GM19328 (cell line): ENCODE measurements around the gene MYO3B.
"Not testable (repeated sequence)": the region's sequence is repeated elsewhere in the genome, so short reads cannot be mapped to it uniquely, and the experiment has no call there.

ENCODE experiments used
- ATAC-seq: cut with Tn5 transposase; IDR thresholded peaks from one replicate; pipeline ENCODE4 v1.9.1; 2021; ENCODE audit warnings: mild to moderate bottlenecking, moderate library complexity; ENCODE audit not compliant: unreplicated experiment

MYO3B gene

GRCh38 chr2:170408461-170409163, 230.7 kb downstream of the MYO3B start:
- no peak for ATAC-seq

DNA sequence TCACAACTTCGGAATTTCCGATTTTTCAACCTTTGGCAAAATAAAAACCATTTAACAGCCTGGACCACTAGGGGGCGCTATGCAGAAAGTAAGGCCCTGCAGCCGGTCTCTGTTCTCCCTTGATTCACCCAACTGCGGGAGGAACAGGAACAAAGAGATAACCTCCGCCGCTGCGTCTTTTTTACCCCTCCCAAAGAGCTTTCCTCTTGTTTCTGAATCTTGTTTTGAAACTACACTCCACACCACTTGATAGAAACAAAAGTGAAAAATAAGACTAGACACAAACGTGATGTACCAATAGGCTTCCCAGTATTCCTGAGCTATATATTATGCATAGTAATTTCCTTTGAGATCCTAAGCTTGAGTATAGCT, 231.2 kb downstream of the MYO3B start:
- no peak for ATAC-seq

GRCh38 chr2:170411660-170412059, 233.7 kb downstream of the MYO3B start:
- ATAC-seq: no peak

- no peak for ATAC-seq
Observed at GRCh38 chr2:170420961-170421687, 243.2 kb downstream of the MYO3B start.

DNA sequence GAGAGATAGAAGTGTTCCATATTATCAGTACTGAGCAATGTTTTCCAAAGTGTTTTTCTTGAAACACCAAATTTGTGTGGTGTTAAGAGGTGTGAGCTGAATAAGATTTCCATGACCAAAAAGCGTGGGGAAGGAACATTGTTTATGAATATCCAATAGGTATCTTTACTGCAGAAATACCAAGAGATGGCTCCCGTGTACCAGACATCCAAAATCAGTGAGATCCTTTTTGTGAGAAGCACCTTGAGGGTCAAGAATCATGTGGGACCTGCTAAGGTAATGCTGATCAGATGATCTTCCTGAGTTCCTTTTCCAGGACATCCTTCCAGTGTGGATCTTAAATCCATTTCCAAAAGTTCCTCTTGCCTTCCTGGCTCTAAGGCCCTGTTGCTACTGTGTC, 246.0 kb downstream of the MYO3B start:
- ATAC-seq: no peak

- no peak for ATAC-seq
Observed at GRCh38 chr2:170425281-170425751, 247.4 kb downstream of the MYO3B start.

DNA sequence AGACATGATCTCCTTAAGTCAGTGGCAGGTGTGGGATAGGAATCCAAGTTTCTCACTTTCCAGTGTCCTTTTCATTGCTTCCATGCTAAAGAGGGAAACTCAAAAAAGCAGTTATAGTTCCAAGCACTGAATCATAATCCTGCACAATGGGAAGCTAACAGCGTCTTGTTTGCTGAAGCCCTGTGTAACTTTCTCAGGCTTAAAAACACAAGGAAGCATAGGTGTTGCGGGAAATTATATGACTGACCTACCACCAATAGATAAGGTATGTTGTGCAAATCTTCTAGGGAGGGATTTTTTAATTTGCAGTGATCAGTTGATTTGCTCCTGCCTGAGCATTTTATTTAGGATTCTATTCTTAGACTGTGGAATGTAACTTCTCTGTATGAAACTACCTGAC, 250.9 kb downstream of the MYO3B start:
- no peak for ATAC-seq

DNA sequence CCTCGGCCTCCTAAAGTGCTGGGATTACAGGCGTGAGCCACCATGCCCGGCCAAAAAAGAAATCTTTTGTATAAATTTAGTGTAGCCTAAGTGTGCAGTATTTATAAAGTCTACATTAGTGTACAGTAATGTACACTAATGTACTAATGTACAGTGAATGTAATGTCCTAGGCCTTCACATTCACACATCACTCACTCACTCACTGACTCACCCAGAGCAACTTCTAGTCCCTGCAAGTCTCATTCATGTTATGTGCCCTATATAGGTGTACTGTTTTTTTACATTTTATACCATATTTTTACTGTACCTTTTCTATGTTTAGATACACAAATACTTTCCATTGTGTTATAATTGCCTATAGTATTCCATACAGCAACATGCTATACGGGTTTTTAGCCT, 254.9 kb downstream of the MYO3B start:
- no peak for ATAC-seq

DNA sequence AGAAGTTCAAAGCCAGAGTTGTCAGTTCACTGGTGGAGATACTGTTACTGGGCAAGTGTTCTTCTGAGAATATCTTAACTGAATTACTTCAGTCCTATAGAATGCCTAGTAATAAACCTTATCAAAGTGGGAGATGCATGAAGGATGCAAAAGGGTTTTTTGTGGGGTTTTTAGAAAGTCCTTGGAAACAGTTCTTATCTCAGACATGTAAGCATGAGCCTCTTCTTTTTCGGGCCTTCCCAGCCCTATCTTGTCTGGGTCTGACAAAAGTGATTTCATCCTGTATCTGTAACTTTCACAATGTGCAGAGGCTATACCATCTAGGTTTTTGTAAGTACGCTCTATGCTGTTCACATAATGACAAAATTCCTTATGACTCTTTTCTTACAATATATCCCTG, 255.5 kb downstream of the MYO3B start:
- ATAC-seq: no peak

DNA sequence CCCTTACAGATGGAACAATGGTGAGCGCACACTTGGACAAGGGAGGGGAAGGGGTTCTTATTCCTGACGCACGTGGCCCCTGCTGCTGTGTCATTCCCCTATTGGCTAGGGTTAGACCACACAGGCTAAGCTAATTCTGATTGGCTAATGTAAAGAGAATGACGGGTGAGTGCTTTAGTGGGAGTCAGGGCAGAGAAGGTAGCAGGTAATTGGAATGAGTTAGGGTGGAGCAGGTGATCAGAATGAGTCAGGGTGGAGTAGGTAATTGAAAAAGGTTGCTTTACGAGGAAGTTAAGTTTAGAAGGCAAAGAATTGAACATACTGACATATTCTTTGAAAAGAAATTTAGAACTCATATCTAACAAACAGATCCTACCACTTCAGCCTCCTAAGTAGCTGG, 256.4 kb downstream of the MYO3B start:
- ATAC-seq: not testable (repeated sequence)

DNA sequence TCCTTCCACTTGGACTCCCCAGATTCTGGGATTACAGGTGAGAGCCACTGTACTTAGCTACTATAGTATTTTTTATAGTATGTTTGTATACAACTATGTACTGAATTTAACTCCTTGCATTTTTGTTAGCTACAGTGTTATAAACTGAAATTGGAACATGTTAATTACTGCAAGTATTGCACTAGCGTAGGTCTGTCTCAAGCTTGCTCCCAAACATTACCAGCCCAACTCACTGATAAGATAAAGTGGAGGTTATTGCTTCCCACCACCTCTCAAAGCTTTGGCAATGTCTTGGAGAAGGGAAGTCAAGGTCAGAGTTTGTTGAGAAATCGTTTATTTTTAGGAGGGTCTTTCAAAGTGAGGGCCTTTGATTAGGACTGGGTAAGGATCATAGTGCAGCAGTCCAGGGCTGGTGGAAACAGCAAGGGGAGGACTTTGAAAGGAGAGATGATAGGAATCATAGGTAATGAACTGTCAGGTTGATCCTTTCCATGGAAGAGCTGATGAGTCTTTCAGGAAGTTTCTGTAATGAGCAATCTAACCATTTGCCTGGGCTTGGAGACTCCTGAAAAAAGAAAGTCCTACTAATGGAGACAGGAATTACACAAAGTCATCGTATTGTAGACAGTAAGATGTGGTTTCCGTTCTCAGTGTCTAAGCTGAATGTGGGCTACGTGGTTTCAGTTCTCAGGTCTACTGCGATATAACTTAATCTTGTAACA, 257.1 kb downstream of the MYO3B start:
- no peak for ATAC-seq

DNA sequence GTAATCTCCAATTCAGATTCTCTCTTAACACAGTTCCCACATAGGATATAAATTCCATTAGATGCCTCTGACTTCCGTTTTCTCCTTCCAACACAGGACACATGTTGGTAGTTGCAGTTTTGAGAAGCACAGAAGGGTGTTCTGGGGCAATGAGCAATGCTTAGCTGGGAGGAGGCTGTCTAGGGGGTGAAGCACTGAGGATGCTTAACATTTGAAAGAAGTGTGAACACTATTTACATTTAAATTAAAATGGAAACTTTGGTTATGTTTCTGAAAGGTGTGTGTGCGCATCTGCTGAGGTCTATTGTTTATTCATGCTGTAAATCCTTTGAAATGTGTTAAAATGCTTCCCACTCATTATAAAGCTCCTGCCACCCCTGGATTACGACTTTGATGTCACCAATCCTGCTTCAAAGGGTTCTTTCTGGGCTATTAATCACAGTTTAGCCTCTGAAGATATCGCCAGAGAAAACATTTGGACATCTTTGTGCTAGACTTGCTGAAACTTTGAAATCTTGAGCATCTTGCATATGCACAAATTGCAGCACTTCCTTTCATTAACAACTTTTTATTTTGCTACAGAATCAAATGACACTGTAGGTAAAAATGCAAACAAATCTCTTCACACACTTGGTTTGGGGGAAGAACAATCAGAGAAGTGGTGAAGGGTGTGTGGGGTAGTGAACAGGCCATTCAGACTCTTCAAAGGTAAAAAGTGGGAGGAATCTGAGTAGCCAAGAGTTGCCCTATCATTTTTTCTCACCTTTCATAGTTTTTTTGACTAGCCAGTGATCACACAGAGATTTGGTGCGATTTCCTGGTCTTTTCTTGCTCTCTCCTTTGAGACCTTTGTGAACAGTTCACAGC, 258.4 kb downstream of the MYO3B start:
- no peak for ATAC-seq

- no peak for ATAC-seq
Observed at GRCh38 chr2:170446078-170446477, 268.1 kb downstream of the MYO3B start.

DNA sequence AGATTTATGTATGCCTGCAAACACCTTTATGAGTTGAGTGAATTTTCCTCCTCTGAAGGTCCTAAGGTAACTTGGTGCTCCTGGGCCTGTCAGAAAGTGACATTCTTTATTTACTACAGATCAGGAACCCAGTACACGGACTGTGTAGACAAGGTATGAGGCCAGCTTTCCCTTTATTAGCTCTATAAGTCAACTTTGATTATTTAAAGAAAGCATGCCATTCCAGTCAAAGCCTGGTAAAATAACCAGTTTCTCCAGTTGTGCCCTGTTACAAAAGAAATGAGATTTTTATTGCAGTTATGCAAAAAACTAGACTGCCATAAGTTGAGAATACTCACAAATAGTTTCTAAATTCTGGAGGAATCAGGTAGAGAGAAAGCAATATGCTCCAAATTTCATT, 271.1 kb downstream of the MYO3B start:
- no peak for ATAC-seq

DNA sequence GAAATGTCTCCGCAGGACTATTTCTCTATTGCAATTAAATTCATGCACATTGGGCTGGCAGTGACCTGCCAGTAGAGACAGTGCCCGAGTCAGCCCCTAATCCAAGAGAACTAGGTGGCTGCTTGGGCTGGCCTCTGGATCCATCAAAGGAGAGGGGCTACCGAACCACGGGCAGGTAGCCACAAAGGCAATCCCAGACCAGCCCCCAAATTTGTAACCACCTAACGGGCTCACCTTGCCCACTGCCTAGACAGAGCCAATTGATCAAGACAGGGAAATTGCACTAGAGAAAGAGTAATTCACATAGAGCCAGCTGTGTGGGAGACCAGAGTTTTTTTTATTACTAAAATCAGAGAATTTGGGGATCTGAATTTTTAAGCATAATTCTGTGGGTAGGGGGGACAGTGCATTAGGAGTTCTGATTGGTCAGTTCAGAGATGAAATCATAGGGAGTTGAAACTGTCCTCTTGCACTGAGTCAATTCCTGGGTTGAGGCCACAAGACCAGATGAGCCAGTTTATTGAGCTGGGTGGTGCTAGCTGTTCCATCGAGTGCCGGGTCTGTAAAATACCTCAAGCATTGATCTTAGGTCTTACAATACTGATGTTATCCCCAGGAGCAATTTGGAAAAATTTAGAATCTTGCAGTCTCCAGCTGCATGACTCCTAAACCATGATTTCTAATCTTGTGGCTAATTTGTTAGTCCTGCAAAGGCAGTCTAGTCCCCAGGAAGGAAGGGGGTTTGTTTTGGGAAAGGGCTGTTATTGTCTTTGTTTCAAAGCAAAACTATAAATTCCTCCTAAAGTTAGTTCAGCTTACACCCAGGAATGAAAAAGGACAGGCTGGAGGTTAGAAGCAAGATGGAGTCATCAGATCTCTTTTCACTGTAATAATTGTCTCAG, 276.8 kb downstream of the MYO3B start:
- ATAC-seq: no peak

GRCh38 chr2:170455617-170456426, 277.9 kb downstream of the MYO3B start:
- ATAC-seq: no peak

DNA sequence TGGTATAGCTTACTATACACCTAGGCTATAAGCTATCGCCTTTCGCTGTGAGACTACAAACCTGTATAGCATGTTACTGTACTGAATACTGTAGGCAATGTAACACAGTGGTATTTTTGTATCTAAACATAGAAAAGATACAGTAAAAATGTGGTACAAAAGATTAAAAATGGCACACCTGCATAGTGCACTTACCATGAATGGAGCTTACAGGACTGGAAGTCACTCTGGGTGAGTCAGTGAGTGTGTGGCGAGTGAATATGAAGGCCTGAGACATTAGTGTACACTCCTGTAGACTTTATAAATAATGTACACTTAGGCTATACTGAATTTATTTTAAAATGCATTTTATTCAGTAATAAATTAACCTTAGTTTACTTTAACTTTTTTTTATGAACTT, 279.0 kb downstream of the MYO3B start:
- no peak for ATAC-seq

DNA sequence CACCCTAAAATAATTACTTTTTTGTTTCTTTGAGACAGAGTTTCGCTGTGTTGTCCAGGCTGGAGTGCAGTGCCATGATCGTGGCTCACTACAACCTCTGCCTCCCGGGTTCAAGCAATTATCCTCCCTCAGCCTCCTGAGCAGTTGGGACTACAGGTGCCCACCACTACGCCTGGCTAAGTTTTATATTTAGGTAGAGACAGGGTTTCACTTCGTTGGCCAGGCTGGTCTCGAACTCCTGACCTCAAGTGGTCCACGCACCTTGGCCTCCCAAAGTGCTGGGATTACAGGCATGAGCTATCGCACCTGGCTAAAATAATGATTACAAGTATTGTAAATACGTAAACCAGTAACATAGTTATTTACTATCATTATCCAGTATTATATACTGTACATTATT, 279.8 kb downstream of the MYO3B start:
- no peak for ATAC-seq

DNA sequence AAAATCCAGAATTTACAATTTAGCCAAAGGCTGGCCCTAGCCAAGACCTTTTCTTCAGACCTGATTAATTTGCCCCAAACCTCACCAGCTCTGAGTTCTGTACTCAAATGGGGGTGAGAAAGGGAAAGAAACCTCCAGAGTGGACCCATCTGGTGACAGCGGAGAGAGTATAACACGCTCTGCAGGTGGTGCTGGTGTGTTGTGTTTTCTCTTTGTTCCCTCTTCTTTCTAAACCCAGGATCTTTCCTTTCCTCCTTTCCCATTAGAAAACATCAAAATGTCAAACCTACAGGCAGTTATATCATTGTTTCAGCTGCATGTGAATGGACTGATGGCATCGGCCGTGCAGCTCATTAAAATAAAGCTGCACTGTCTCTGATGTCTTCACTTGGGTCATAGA, 283.9 kb downstream of the MYO3B start:
- ATAC-seq: no peak
